Right ventricle myocardium superior (tissue), 1 donor: ENCODE results near the gene TRIM9. TPM values are rescaled to one million over a fixed set of nuclear protein-coding genes. Genes with fewer than 3 reads are reported as not detected.

Experiments
- ATAC-seq: fragments of 200-7000 bp; cut with Tn5 transposase; one replicate; pipeline ENCODE4 v1.9.1; 2020; ENCODE audit warnings: mild to moderate bottlenecking; ENCODE audit not compliant: poor library complexity
- DNase-seq: peaks from one replicate; pipeline ENCODE4 v3.0.0-alpha.2; 2020
- intact Hi-C: fragments of 100-400 bp; cut with DNase I; formaldehyde crosslinking; loops from one replicate; pipeline ENCODE4 v1.11.2; 2022
- total RNA-seq: library from RNA; stranded (reverse); fragmentation: NEBNext Ultra II Directional; extraction: Animal tissue kit (Norgen Biotek cat#: 25700); gene quantifications from one replicate; pipeline ENCODE4 v1.2.1, GENCODE V29; 2021
- donor health status: DM: no; HTN: yes; CAD: no; lungs with severe emphysema.

Gene TRIM9
- total RNA-seq, 1 donor from 2014 or later, result 0.40 TPM

GRCh38 chr14:51070726-51071125 lies 24.2 kb downstream of the TRIM9 start:
- no peak for DNase-seq
- no peak for ATAC-seq
- intact Hi-C loops, result no loop called here

- intact Hi-C loops, result no loop called here
- ATAC-seq, result no peak
- no peak for DNase-seq
These were observed 25.9 kb downstream of the TRIM9 start for GRCh38 chr14:51069055-51069454.

DNA sequence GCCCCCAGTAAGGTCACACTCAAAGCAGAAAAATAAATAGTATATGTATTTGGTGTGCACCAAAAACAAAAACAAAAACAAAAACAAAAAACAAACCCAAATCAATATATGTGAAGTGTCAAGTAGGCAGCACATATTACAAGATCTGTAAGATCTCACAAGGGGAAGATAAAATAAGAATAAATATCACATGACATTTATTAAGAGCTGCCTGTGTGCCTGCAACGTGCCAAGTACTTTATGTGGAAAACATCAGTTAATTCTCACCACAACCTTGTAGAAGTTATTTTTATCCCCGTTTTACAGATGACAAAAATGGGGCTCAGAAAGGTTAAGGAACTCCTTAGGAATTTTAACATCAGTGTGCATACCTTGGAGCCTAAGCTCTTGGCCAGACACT lies 26.6 kb downstream of the TRIM9 start:
- DNase-seq, result no peak
- no peak for ATAC-seq
- intact Hi-C loops, result no loop called here

DNA sequence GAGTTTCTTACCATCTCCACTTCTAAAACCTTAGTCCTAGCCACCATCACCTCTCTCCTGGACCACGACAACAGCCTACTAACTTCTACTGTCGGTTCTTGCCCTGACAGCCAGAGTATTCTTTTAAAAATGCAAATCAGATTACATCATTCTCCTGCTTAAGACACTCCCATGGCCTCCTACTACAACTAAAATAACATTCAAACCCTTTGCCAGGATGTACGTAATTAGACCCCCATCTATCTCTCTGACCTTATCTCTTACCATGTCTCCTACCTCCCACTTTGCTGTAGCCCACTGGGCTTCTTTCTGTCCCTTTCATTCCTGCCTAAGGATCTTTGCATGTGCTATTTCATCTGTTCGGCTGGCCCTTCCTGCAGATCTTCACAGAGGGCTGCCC lies 27.6 kb downstream of the TRIM9 start:
- DNase-seq (no peak), ATAC-seq (no peak)
- intact Hi-C loops, result no loop called here

DNA sequence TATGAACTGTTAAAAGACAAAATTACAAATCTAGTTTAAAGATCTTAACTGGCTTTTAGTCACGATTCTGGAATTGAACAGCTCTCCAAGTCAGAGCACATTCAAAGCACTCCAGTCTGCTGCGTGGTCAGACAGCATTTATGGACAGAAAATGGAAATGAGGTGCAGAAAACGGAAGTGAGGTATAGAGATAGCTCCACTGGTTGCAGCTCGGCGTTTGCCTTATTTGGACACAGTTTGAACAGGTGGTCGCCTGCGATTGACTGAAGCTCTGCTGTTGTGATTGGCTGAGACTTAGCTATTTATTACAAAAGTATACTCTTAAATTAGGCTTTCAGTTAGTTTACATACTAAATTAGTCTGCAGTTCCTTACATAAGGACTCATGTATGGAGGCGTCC lies 28.3 kb downstream of the TRIM9 start:
- ATAC-seq, result no peak
- no peak for DNase-seq
- intact Hi-C loops, result no loop called here

GRCh38 chr14:51059032-51059431 lies 35.9 kb downstream of the TRIM9 start:
- DNase-seq (no peak), ATAC-seq (no peak)
- intact Hi-C loops, result no loop called here

- ATAC-seq (no peak), DNase-seq (no peak)
- intact Hi-C loops, result no loop called here
These were observed 36.5 kb downstream of the TRIM9 start for GRCh38 chr14:51058382-51058781.

DNA sequence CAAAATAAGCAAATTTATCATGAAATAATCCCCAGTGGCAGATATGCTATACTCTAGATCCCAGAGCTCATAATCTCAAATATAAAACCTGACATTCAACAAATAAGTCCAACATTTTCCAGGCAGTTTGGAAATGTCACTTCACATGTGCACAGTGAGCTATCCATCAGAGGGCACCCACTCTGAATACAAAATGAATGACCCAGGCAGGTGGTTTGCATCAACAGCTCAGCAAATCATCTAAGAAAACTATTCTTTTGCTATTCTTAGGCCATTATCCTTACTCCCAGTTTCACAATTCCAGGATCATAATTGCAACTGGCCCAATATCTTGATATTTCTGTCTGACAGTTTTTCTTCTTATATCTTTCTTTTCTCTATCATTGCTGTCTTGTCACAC lies 38.5 kb downstream of the TRIM9 start:
- intact Hi-C loops, result no loop called here
- no peak for ATAC-seq
- no peak for DNase-seq

DNA sequence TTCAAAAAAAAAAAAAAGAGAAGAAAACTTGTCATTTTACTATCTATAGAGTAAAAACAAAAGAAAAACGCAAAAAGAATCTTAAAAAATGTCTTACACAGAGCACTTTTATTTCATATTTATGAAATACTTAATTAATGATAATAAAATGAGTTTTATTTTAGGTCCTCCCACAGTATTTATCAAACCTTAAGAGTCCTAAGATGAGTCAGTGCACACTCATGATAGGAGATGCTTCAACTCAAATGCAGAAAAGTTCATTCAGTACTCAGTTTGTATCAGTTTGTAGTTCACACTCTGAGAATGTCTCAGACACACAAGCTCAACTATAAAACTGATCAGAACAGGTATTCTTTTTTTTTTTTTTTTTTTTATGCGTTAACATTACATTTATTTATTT lies 41.7 kb downstream of the TRIM9 start:
- DNase-seq (no peak), ATAC-seq (no peak)
- intact Hi-C loops, result no loop called here

- intact Hi-C loops, result no loop called here
- no peak for DNase-seq
- ATAC-seq, result no peak
These were observed 49.9 kb downstream of the TRIM9 start for GRCh38 chr14:51044961-51045360.

GRCh38 chr14:51041883-51042282 lies 53.0 kb downstream of the TRIM9 start:
- DNase-seq (no peak), ATAC-seq (no peak)
- intact Hi-C loops, result no loop called here

DNA sequence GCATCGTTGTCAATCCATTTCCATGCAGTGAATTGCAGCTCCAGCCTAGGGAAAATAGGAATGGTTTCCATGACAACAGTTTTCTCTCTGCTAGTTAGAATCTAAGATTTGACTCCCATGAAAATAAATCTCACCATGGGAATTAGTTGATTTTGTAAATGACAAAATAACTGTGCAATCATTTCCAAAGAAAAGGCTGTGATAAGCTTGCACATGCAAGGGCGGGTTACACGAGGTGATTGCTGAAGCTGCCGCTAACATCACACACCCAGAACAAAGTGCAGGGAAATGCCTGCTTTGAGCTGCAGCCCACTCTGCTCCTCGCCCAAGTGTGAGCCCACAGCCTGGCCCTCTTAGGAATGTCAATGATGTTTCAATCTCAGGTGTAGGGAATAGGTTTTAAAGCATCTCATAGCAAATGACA lies 53.8 kb downstream of the TRIM9 start:
- ATAC-seq, result no peak
- DNase-seq, result no peak
- intact Hi-C loops, result no loop called here

DNA sequence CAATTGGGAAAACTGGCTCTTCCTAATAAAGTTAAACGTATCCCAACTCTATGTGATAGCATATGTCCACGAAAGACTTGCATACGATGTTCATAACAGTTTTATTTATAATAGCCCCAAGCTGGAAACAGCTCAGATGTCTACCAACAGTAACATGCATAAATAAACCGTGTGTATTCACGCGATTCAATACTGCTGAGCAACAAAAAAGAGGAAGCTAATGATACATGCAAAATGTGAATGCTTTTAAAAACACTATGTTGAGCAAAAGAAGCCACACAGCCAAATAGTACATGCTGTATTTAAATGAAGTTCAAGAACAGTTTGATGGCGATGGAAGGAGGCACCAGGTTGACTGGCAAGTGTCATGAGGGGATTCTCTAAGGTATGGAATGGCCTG lies 55.7 kb downstream of the TRIM9 start:
- DNase-seq (no peak), ATAC-seq (no peak)
- intact Hi-C loops, result no loop called here

DNA sequence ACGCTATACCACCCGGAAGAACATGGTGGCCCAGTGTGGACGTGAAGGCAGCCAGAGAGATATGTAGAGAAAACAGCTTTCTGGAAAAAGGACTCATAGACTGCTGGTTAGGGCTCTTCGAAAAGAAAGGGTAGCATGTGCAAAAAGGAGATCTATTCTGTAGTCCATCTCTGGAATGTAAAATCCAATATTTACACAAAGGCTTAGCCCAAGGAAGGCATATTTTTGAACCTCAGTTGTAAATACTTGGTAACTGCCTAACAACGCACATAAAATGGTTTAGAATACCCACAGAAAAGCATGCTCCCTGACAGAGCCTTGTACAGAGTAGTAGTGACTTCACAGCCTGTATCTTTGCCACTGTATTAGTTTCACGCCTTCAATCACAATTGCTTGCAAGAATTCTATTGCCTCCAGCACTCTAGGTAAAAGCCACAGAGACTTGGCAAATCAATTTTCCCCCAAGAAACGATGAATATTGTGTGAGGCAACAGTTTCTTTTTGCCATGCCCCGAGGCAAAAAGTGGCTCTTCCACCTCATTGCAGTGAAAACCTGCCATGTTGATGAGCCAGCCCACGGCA lies 59.2 kb downstream of the TRIM9 start:
- intact Hi-C loops, result no loop called here
- ATAC-seq (no peak), DNase-seq (no peak)

- intact Hi-C loops, result no loop called here
- ATAC-seq (no peak), DNase-seq (no peak)
These were observed 65.8 kb downstream of the TRIM9 start for GRCh38 chr14:51028851-51029754.

DNA sequence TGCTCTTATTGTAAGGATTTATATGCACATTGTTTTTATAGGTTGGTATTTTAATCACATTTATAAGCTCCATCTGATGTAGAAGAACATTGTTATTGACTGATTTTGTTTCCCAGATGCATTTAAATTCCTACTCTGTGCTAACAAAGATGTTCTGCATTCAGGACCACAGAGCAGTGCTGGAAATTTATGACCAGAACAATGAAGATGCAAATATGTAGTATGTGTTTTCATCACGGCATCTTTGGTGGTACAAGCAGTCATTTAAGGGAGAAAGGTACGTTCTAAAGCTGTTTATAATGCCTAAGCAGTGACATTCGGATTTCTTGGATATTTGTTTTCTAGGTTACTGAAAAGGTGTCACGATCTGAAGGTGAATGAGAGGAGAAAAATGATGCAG lies 66.5 kb downstream of the TRIM9 start:
- DNase-seq, result no peak
- intact Hi-C loops, result no loop called here
- ATAC-seq, result no peak

GRCh38 chr14:51024377-51024776 lies 70.5 kb downstream of the TRIM9 start:
- ATAC-seq (no peak), DNase-seq (no peak)
- intact Hi-C loops, result no loop called here

- no peak for DNase-seq
- intact Hi-C loops, result no loop called here
- no peak for ATAC-seq
These were observed 70.9 kb downstream of the TRIM9 start for GRCh38 chr14:51023964-51024363.

- DNase-seq, result no peak
- no peak for ATAC-seq
- intact Hi-C loops, result no loop called here
These were observed 72.1 kb downstream of the TRIM9 start for GRCh38 chr14:51022769-51023168.

DNA sequence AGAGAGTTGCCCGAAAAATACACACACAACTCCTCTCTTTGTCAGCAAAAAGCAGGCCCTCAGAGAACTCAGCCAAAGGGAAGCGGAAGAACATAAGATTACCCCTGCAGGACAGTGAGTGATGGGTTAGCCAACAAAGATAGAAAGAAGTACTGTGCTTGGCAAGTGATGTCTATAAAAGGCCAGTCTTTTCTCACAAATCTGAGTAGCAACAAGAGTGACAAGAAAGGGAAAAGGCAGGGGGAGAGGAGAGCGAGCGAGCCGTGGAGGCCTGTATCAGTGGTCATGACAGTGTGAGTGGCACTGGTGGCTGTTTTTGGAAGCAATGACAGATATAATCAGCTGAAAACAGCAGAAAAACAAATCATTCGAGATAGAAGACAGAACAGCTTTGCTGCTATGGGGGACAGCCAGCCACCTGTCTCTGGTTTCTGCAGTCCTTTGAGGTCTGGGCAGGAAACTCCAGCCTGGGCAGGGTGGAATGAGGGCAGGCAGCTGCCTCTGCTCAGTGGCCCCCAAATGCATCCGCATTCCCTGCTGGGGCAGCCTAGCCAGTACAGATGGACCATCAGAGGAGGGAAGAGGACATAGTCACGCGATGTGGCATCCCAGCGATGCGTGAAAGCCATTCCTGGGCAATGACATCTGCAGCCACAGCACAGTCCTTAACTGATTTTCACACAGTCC lies 74.7 kb downstream of the TRIM9 start:
- ATAC-seq, result no peak
- intact Hi-C loops, result no loop called here

More for the DNA sequence above, 74.7 kb downstream of the TRIM9 start:
- DNase-seq, result no peak
